Measurements from ENCODE around the gene HSP90B1. TPM values are rescaled to one million over a fixed set of nuclear protein-coding genes. Genes with fewer than 3 reads are reported as not detected.

HSP90B1 gene
- polyA plus RNA-seq, 1 experiment: 848 TPM

GRCh38 chr12:103957865-103958388 is 27.7 kb downstream of the HSP90B1 start:
- ChIA-PET POLR2A (interaction anchor here (2.5 kb wide), 1 partner anchor 28 kb away, joined by 8 read pairs; the partner anchor contains the start of gene HSP90B1), CTCF (interaction anchor here (0.7 to 2.6 kb wide), 3 partner anchors 109 to 158 kb away, joined by 3 to 14 read pairs (median 3); no protein-coding TSS in a partner anchor)
- H3K27ac ChIP-seq (ENCODE audit: low read depth, low read length): peak overlapping the region; percentile 91
- TF ChIP-seq CTCF (IDR thresholded peaks at IDR 0.05; ENCODE audit: low read depth, low read length): no peak
- no peaks in the 10 kb centered on the region; the same call in 1 of the 2 replicates for H3K9me3 ChIP-seq (ENCODE audit: control insufficient read depth, insufficient read depth, low read length)
- H3K4me3 ChIP-seq (ENCODE audit: low read depth, low read length): no peak overlapping the region
- no peak for DNase-seq (ENCODE audit: low read depth, low spot score)
- no peaks in the 10 kb centered on the region for H3K27me3 ChIP-seq (ENCODE audit: control insufficient read depth, insufficient read depth, low read length)

- Histone ChIP-seq H3K9me3 (ENCODE audit: control insufficient read depth, insufficient read depth, low read length) (no peaks in the 10 kb centered on the region; the same call in 1 of the 2 replicates), H3K27me3 (ENCODE audit: control insufficient read depth, insufficient read depth, low read length) (no peaks in the 10 kb centered on the region), H3K27ac (ENCODE audit: low read depth, low read length) (no peak overlapping the region), H3K4me3 (ENCODE audit: low read depth, low read length) (no peak overlapping the region)
- ChIA-PET CTCF (no interaction called here), POLR2A (interaction anchor here (1.0 kb wide), 1 partner anchor 29 kb away, joined by 3 read pairs; the partner anchor contains the start of gene HSP90B1)
- DNase-seq (ENCODE audit: low read depth, low spot score): no peak
- TF ChIP-seq CTCF (IDR thresholded peaks at IDR 0.05; ENCODE audit: low read depth, low read length): no peak
Measured at GRCh38 chr12:103958621-103959020, 28.4 kb downstream of the HSP90B1 start.

- Histone ChIP-seq H3K9me3 (ENCODE audit: control insufficient read depth, insufficient read depth, low read length) (peaks cover under 1% of the 10 kb centered on the region; the same call in 1 of the 2 replicates), H3K27ac (ENCODE audit: low read depth, low read length) (no peak overlapping the region), H3K4me3 (ENCODE audit: low read depth, low read length) (no peak overlapping the region), H3K27me3 (ENCODE audit: control insufficient read depth, insufficient read depth, low read length) (no peaks in the 10 kb centered on the region)
- CTCF ChIA-PET: no interaction called here
- POLR2A ChIA-PET: no interaction called here
- no peak for DNase-seq (ENCODE audit: low read depth, low spot score)
- no peak for TF ChIP-seq CTCF (IDR thresholded peaks at IDR 0.05; ENCODE audit: low read depth, low read length)
Measured at GRCh38 chr12:103960616-103961227, 30.5 kb downstream of the HSP90B1 start.

- Histone ChIP-seq H3K27me3 (ENCODE audit: control insufficient read depth, insufficient read depth, low read length) (no peaks in the 10 kb centered on the region), H3K27ac (ENCODE audit: low read depth, low read length) (no peak overlapping the region), H3K9me3 (ENCODE audit: control insufficient read depth, insufficient read depth, low read length) (peaks cover 2% of the 10 kb centered on the region; the same call in 1 of the 2 replicates), H3K4me3 (ENCODE audit: low read depth, low read length) (no peak overlapping the region)
- no peak for DNase-seq (ENCODE audit: low read depth, low spot score)
- ChIA-PET POLR2A (interaction anchor here (0.5 kb wide), 1 partner anchor 11 kb away, joined by 5 read pairs; no protein-coding TSS in a partner anchor), CTCF (interaction anchor here (1.2 kb wide), 1 partner anchor 149 kb away, joined by 3 read pairs; no protein-coding TSS in a partner anchor)
- TF ChIP-seq CTCF (IDR thresholded peaks at IDR 0.05; ENCODE audit: low read depth, low read length): no peak
Measured at GRCh38 chr12:103962493-103962892, 32.3 kb downstream of the HSP90B1 start.

GRCh38 chr12:103964805-103965204 is 34.6 kb downstream of the HSP90B1 start:
- TF ChIP-seq CTCF (IDR thresholded peaks at IDR 0.05; ENCODE audit: low read depth, low read length): no peak
- no peak for DNase-seq (ENCODE audit: low read depth, low spot score)
- ChIA-PET CTCF (interaction anchor here (1.0 to 4.6 kb wide), 3 partner anchors 81 to 144 kb away, joined by 3 to 33 read pairs (median 3); no protein-coding TSS in a partner anchor), POLR2A (interaction anchor here (0.8 to 3.3 kb wide), 5 partner anchors 9 to 130 kb away, joined by 3 to 42 read pairs (median 18); partner anchors contain the start of genes HCFC2 and HSP90B1)
- Histone ChIP-seq H3K27ac (ENCODE audit: low read depth, low read length) (no peak overlapping the region), H3K27me3 (ENCODE audit: control insufficient read depth, insufficient read depth, low read length) (no peaks in the 10 kb centered on the region), H3K4me3 (ENCODE audit: low read depth, low read length) (peak overlapping the region; percentile 95), H3K9me3 (ENCODE audit: control insufficient read depth, insufficient read depth, low read length) (peaks cover 2% of the 10 kb centered on the region; the same call in 1 of the 2 replicates)

All from AG04450 (cell line).